ENCODE results near the gene PHLPP1.
"Not testable (repeated sequence)": the region's sequence is repeated elsewhere in the genome, so short reads cannot be mapped to it uniquely, and the experiment has no call there.

PHLPP1 gene

DNA sequence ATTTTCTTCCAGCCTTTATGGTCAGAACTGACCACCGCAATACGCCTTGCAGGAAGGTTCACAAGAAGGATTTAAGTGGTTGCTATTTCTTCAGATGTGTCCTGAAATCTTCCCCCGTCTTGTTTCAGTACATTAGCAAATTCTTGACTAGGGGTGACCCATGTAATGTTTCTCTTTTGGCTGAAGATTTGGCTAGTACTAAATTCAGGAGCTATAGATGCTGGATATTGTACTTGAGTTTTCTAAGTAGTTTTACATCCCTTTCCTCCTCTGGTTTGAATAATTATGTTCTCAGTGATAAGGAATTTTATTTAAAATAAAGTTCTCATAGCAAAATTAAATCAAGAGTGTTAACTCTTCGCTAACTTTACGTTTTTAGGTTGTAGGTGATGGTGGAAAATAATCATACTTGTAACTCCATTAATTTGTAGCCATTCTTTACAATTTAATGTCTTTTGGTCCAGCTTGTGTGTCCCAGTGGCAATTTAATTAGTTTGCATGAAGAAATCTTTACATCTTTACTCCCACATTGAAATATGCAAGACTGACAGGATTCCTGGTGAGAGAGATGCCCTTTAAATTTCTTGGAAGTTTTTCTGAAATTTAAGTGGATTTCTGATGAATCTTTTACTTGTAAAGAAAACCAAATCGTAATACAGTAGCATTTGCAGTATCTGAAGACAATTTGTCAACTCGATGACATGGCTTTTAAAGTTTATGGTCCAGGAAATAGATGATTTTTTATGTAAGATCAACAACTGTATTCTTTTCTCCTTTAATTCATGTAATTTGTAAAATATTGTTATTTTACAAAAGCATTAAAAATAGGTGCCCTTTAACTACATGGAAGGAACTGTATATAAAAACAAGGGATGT, 2.8 kb downstream of the PHLPP1 start:
- peak in 1 of 3 experiments; percentile 55 for DNase-seq

DNA sequence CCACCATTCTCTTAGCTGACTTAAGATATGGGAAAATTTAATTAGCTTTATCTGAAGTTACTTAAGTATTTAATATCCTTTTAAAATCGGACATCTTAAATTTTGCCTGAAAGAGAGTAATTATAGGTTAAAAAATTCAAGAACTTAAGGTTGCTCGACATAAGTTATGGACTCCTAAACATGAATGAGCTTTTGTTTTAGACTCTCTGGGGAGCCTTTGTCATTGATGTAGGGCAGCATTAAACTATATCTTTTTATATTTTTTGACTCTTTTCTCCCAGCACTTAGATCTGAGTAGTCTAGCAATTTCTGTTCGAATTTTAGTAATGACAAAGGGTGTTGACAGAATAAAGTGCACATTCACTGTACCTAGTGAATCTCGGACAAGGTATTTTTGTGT, 4.7 kb downstream of the PHLPP1 start:
- DNase-seq: no peak

DNA sequence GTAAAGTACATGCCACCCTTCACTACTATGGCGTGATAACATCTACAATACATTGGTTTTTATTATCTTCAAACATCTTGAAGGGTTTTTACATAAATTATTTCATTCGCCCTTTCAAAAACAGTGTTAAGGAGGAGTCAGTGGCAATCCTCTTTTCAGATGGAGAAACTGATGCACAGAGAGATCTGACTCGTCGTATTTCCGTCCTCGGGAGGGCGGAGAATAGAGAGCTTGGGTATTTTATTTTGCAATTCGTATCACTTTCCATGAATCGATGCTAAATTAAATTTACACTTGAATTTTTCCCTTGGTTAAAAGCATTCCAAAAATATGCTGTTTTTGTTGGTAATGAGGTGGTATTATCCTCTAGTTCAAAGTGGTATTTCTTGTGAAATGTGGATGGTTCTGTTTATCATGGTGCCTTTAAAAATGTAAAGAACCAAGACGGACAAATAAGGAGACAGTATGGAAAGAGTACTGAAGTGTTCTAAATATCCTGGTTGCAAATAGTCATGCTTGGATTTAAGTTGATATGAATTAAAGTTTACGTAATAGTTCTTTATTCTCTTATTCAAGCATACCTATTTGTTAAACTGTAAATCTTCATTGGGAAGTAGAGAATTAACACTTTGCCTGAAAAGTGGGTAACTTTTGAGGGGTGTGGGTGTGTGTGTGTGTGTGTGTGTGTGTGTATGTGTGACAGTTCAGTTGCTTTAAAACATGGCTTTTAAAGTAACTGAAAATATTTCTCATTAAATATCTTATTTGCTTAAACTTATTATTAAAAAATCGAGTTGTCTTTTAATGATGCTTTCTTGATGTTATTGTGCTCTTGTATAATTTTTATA, 5.6 kb downstream of the PHLPP1 start:
- no peak for DNase-seq

DNA sequence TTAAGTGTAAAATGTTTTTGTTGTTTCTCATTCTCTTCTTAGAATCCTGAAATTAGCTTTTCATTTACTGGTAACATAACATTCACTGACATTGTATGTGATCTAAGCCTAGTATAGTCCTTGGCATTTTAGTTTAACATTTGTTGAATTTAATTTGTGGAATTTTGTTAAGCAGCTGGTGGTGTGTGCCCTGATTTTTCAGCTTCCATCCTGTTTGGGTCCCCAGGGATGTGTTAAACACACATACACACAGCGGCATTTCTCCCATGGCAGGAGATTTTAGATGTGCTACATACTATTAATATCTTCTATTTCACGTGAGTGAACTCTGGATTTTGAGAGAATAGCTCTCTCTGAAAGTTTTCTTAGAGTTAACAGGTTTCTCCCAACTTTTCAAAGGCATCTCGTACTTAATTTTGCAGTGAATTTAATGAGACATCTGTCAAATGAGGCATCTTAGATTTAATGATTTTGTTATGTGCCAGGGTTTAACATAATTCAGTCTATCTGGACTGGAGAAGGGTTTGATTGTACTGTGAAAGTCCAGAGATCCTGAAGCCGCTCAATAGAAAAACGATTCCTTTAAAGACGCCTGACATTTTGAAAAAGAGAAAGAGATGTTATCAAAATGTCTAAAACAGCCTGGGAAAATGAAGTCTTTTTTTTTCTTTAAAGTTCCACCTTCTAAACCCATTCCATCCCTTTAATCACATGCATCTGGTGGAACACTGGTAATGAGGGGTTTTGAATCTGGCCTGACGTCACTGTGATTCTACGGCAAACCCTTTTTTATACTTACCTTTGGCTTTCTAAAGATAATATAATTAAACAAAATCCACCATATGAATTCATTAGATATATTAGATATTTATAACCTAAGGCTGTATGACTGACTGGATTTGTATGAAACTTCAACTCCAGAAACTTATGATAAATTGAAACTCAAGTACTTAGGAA, 6.8 kb downstream of the PHLPP1 start:
- DNase-seq: no peak

DNA sequence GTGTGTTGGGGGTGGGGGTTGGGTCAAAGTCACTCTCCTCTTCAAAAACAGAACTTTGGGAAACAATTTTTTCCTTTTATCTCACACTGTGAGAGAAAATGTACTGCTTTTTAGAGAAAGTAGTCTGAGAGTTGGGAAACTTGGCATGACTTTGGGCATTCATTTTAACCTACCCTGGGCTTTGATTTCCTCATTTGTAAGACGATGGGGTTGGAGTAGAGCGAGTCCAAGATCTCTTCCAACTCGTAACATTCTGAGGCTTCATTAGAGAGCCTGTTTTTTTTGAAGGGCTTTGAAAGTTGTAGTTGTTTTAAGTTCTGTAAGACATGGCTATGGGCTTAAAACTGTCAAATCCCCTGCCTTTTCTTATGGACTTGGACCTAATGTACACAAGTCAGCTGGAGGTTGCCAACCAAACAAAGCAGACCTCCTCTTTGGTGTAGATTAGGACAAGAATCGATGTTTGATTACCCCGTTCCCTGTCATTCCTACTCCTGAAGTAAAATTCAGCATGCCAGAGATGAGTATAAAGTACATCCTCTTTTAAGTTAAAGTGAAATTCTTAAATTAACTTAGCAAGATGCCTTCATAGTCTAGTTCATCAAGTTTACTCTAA, 8.4 kb downstream of the PHLPP1 start:
- no peak for DNase-seq

DNA sequence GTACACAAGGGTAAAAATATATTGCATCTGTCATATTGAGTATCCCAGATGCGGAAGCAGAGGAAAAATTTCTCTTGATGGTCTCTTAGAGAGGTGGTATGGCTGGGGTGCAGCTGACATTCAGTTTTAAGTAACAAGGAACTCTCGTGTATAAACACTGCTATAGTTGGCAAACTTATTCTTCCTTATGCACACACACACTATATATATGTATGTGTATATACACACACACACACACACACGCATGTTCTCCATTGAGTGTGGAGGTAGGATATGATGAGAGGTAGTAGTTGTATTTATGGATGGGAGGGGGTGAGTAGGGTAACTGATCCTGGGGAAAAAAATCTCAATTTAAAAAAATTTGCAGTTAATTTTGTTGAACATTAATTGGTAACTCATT, 10.6 kb downstream of the PHLPP1 start:
- DNase-seq: no peak

DNA sequence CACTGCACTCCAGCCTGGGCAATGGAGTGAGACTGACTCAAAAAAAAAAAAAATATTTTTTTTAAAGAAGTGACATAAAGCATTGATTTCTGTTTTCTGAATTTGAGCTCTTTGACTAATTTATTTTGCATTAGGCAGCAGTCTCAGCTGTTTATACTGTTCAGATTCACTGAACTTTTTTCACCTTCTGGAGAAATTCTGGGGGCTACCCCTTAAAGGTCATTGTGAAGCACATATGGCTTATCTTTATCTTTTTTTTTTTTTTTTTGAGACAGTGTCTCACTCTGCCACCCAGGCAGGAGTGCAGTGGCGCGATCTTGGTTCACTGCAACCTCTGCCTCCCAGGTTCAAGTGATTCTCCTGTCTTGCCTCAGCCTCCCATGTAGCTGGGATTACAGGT, 12.9 kb downstream of the PHLPP1 start:
- DNase-seq: no peak

DNA sequence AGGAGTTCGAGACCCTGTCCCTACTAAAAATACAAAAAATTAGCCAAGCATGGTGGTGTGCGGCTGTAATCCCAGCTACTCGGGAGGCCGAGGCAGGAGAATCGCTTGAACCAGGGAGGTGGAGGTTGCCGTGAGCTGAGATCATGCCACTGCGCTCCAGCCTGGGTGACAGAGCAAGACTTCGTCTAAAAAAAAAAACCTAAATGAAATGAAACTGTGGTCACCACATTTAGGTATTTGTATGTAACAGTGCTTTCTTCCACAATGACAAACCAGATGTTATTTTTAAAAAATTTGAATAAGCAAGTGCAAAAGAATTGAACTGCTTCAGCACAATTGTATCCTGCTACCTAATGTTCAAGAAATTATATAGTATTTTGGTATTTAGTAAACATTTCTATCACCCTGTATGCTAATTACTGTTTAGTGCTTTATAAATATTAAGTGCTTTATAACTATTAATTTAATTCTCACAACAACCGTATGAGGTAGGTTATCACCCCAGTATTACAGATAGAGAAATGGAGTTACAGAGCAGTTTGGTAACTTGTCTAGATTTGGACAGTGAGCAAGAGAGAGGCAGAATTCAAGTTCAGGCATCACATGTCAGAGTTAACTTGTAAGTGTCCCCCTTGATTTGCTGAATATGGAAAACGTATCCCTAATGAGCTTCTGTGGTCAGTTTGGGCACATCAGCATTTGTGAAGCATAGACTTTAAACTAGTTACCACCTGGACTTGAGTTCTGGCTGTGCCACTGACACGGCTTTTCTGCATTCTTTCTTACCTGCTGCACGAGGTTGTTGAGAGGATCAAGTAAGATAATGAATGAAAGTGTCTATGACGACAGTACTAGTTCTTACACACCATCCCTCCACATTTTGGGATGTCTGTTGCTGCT, 14.4 kb downstream of the PHLPP1 start:
- DNase-seq: no peak

DNA sequence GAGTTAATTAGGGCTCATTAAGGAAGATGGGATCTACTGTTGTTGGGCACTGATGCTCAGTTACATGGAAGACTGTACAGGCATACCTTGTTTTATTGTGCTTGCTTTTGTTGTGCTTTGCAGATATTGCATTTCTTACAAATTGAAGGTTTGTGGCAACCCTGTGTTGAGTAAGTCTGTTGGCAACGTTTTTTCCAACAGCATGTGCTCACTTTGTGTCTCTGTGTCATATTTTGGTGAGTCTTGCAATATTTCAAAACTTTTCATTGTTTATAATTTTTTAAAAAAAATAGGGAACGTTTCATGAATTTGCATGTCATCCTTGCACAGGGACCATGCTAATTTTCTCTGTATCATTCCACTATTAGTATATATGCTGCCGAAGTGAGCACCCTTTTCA, 15.6 kb downstream of the PHLPP1 start:
- DNase-seq: no peak

DNA sequence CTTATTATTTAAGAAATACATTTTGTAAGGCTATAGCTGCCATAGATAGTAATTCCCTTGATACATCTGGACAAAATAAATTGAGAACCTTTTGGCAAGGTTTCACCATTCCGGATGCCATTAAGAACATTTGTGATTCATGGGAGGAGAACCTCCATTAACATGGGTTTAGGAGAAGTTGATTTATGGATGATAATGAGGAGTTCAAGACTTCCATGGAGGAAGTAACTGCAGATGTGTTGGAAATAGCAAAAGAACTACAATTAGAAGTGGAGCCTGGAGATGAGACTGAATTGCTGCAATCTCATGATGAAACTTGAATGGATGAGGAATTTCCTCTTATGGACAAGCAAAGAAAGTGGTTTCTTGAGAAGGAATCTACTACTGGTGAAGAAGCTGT, 17.3 kb downstream of the PHLPP1 start:
- DNase-seq: no peak

DNA sequence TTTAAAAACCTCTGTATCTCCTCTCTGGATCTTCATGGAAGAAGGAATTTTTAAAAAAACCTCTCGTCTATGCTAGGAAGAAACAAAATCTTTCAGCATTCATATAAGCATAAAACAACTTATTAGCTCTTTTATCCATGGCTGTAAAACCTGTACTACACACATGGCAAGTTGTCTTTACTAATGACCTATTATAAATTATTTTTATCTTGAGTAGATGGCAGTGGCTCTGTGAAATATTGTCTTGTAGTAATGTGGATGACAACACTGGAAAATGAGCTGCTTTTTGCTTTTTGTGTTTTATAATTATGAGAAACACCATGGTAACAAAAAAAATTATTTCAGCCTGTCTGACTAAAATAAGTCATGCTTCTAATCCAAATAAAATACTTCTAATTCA, 18.9 kb downstream of the PHLPP1 start:
- no peak for DNase-seq

DNA sequence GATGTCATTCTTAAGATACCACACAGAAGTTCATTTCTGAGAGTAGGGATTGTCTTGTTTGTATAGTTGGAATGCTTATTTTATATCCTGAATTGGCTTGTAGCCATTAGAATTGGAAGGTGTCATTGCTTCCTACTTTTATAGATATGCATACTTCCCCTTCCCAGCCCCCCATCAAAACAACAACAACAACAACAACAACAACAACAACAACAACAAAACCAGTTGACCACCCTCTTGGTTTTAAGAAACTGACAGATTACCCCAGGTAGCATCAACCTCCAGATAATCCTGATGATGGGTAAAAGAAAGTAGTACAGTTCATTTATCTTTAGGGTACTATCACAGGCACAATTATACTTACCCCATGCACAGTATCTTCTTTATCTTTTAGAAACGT, 20.0 kb downstream of the PHLPP1 start:
- DNase-seq: no peak

DNA sequence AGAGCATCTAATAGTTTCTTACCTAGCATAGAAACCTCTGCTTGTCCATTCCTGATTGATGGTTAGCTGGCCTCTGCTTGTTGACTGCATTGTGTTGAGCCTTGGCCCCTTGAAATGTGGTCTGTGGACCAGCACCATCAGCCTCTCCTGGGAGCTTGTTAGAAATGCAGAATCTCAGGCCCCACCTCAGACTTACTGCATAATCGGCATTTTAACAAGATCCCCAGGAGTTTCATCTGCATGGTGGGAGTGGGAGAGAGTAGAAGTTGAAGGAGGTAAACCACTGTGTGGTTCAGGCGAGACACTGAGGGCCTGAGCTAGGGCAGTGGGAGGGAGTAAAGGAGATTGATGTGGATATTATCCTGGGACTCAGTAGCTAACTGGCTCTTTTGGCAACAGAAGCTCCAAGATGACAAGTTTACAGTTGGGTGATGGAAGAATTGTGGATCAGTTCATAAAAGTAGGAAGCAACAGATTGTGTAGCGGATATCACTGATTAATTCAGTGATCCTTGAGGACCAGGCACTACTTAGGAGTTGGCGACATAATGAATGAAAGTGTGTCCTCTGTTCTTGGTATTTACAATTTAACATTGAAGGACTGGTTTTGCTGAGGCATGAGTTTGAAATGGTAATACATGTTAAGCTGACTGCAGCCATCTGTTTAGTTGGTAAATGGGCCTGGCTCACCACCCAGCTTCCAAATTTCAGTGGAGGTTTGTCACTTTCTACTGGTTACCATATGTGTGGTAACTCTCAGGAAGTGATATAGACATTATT, 20.9 kb downstream of the PHLPP1 start:
- no peak for DNase-seq

DNA sequence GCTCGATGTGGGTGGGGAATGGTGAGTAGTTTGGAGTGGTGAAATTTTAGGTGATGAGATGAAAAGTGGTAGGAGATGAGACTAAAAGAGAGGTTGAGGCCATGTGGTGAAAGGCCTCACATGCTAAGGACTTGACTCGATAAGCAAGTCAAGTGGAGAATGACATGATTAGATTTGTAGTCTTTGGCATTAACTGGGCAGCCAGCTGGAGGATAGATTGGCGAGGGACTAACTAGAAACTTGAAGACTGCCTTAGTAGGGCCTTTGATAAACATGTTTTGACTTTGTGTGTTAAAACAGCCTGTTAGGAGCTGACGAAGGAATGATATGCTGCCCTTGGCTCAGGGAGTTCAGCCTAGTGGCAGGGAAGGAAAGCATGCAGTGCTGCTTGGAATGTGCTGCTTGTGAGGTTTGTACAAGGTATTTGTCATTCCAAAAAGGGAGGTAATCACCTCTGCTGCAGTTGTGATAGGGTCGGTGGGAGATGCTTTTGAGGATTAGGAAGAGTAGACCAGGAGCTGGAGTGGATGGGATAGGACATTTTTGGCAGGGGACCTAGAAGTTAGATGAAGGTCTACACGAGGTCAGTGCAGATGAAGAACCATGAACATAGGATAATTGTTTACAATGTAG, 22.0 kb downstream of the PHLPP1 start:
- no peak for DNase-seq

DNA sequence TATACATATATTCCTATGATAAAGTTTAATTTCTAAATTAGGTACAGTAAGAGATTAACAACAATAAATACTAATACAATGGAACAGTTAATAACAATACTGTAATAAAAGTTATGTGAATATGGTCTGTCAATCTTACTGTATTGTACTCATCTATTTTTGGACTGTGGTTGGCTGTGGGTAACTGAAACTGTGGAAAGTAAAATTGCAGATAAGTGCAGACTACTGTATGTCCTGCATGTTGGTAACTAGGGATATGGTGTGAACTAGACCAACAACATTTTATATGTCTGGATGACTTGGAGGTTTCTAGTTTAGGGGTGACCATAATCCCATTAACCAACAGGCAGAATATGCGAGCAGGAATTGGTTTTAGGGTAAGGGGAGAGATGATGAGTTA, 23.3 kb downstream of the PHLPP1 start:
- no peak for DNase-seq

DNA sequence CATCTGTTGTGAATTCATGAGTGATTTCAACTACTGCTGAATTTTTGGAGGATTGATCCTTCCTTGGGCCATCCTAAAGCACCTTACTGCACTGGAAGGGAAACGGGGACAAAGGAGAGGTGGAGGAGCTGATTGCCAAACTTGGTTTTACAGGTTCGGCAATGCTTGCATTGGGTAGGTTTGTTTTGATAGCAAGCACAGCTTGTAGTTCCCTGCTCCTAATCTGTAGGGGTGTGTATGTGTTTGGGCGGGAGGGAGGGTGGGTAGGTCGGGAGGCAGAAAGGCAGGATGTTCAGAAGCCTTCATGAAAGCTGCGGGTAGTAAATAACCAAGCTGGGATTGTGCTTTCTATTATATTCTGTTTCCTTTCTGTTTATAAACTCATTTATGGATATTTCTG, 24.6 kb downstream of the PHLPP1 start:
- no peak for DNase-seq

DNA sequence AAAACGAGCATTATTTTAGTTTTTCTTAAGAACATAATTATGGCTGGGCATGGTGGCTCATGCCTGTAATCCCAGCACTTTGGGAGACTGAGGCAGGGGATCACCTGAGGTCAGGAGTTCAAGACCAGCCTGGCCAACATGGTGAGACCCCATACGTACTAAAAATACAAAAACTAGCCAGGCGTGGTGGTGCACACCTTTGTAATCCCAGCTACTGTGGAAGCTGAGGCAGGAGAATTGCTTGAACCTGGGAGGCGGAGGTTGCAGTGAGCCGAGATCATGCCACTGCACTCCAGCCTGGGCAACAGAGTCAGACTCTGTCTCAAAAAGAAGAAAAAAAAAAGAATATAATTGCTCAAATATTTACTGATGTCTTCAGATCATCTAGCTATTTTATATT, 25.3 kb downstream of the PHLPP1 start:
- not testable (repeated sequence) for DNase-seq

DNA sequence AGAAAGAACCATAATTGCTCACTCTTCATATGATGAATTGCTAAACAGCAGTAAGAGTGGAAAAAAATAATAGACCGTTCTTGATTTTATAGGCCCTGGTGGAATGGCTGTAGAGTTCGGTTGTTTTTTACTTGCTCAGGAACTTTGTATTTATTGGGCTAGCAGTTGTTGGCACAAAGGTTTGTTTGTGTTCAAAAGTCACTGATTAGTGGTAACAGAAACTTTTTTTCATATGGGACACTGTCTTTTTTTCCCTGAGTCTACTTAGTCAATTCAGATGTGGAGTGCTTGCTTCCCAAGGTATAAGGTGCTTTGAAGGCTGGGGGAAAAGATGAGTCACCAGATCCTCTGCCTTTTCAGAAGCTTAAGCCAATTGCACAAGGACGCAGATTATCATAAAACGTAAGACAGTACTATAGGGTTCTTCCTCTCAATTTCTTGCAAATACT, 25.8 kb downstream of the PHLPP1 start:
- DNase-seq: no peak

DNA sequence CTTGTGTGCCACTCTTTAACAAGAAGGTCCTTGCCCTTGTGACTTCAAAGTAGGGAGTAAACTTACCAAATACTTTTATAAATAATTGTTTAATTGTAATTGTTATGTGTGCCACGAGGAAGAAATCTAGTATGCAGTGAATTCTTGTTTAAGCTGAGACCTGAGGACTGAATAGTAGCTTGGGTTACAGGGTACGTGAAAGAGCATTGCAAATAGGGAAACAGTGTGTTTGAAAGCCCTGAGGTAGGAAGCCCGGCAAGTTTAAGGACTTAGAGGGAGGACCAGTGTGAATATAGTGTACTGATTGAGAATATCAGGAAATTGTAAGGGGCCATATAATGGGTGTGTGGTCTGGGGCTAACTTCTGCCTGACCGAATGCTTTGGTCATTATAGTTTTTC, 26.2 kb downstream of the PHLPP1 start:
- no peak for DNase-seq

All from NCI-H1417 (cell line).